Astrocyte of the hippocampus (primary cell): Measurements from ENCODE around the gene POLR3B.

Experiments
- DNase-seq: peaks from one replicate; pipeline ENCODE4 v3.0.0; 2011; ENCODE audit warnings: low read depth, low spot score

The POLR3B gene

GRCh38 chr12:106551410-106551809 is 193.9 kb downstream of the POLR3B start:
- no peak for DNase-seq

- no peak for DNase-seq
Measured at GRCh38 chr12:106552228-106552627, 194.7 kb downstream of the POLR3B start.
